ENCODE measurements around the gene GPR137.

The GPR137 gene

DNA sequence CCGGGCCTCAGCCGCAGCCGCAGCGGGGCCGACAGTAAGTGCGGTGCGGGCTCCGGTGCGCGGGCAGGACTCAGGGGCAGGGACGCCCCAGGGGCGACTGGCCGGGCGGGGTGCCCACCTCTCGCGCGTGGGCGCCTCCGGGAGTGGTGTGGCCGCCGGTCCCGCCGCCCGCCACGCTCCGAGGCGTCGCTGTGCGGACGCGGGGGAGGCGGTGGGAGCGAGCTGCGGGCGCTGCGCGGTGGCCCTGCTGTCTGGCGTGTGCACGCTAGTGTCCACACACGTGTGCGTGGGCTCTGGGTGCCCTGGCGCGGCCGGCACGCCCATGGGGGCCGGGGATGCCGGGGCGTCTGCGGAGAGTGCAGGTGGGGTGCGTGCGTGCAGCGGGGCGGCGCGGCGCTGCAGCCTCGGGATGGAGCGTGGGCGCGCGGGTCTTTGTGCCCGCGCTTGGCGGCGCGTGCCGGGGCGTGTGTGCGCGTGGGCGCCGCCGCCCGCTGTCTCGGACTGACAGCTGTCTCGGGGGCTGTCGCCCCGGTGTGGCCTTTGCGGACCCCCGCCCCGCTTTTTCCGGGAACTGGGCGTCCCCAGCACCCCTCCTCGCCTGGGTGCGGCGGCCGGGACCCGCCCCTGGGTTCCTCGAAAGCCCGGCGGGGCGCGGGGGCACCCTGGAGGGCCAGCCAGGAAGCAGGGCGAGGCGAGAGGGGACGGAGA lies 6.3 kb downstream of the GPR137 start:
- Histone ChIP-seq H3K9me3 (ENCODE audit: control insufficient read depth in 1 of 2, low read length in 2 of 2) (no peaks in the 10 kb centered on the region), H3K27me3 (ENCODE audit: low read depth, low read length) (peaks cover 49% of the 10 kb centered on the region), H3K4me1 (ENCODE audit: control insufficient read depth in 1 of 2, insufficient read depth in 2 of 2, low read length in 2 of 2) (peaks cover 0 to 15% of the 10 kb centered on the region in 2 donors), H3K36me3 (ENCODE audit: control insufficient read depth in 1 of 2, insufficient read depth in 2 of 2, low read length in 2 of 2) (no peaks in the 10 kb centered on the region), H3K4me3 (ENCODE audit: low read depth in 1 of 2, low read length in 2 of 2) (peak overlapping the region in 1 of 2 donors; percentile 53), H3K27ac (ENCODE audit: low read length) (no peak overlapping the region)

DNA sequence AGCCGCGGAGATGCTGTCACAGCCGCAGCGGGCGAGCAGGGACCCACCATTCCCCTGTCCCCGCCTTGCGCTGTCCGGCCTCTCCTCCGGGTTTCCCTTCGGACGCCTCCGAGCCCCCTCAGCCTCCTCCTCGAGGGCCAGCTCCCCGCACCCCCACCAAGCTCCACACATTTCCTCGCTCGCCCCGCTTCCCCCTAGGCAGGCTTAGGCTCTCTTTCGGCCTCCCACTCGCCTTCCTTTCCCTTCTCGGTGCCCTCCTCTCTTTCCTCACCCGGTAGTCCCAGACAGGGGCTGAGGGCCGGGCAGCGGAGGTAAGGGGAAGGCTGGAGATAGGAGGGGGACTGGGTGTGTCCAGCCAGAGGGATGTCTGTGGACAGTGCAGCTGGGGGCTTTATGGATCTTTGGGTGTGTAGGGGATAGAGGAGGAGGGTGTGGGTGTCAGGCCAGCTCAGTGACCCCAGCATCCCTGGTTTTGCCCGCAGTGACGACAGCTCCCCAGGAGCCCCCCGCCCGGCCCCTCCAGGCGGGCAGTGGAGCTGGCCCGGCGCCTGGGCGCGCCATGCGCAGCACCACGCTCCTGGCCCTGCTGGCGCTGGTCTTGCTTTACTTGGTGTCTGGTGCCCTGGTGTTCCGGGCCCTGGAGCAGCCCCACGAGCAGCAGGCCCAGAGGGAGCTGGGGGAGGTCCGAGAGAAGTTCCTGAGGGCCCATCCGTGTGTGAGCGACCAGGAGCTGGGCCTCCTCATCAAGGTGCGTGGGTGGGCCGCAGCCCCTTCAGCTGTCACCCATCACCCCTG lies 7.0 kb downstream of the GPR137 start:
- no peaks in the 10 kb centered on the region for H3K36me3 ChIP-seq (ENCODE audit: control insufficient read depth in 1 of 2, insufficient read depth in 2 of 2, low read length in 2 of 2)
- no peaks in the 10 kb centered on the region for H3K9me3 ChIP-seq (ENCODE audit: control insufficient read depth in 1 of 2, low read length in 2 of 2)
- H3K4me1 ChIP-seq (ENCODE audit: control insufficient read depth in 1 of 2, insufficient read depth in 2 of 2, low read length in 2 of 2), result peaks cover 0 to 15% of the 10 kb centered on the region in 2 donors
- peaks cover 56% of the 10 kb centered on the region for H3K27me3 ChIP-seq (ENCODE audit: low read depth, low read length)
- no peak overlapping the region for H3K27ac ChIP-seq (ENCODE audit: low read length)
- peak overlapping the region in 1 of 2 donors; percentile 53 for H3K4me3 ChIP-seq (ENCODE audit: low read depth in 1 of 2, low read length in 2 of 2)

DNA sequence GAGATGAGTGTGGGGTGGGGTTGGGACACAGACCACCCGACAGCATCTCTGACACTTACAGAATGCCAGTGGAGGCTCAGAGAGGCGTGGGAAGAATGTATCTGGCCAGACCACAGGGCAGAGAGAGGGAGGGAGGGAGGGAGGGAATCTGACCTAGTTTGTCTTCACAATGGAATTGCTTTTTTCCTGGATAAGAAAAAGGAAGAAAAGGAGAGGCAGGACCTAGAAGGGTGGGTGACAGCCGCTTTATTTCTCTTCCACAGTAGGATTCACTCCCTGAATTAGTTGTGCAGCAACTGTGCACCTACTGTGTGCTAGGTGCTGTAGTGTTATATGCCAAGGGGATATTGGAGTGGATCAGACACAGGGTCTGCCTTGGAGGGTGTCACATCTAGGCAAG lies 9.1 kb downstream of the GPR137 start:
- Histone ChIP-seq H3K9me3 (ENCODE audit: control insufficient read depth in 1 of 2, low read length in 2 of 2) (no peaks in the 10 kb centered on the region), H3K27ac (ENCODE audit: low read length) (no peak overlapping the region), H3K4me1 (ENCODE audit: control insufficient read depth in 1 of 2, insufficient read depth in 2 of 2, low read length in 2 of 2) (peaks cover 0 to 25% of the 10 kb centered on the region in 2 donors), H3K27me3 (ENCODE audit: low read depth, low read length) (peaks cover 72% of the 10 kb centered on the region), H3K4me3 (ENCODE audit: low read depth in 1 of 2, low read length in 2 of 2) (no peak overlapping the region), H3K36me3 (ENCODE audit: control insufficient read depth in 1 of 2, insufficient read depth in 2 of 2, low read length in 2 of 2) (no peaks in the 10 kb centered on the region)

- H3K27ac ChIP-seq (ENCODE audit: low read length), result no peak overlapping the region
- peaks cover 73% of the 10 kb centered on the region for H3K27me3 ChIP-seq (ENCODE audit: low read depth, low read length)
- peaks cover 0 to 35% of the 10 kb centered on the region in 2 donors for H3K4me1 ChIP-seq (ENCODE audit: control insufficient read depth in 1 of 2, insufficient read depth in 2 of 2, low read length in 2 of 2)
- H3K4me3 ChIP-seq (ENCODE audit: low read depth in 1 of 2, low read length in 2 of 2), result no peak overlapping the region
- H3K36me3 ChIP-seq (ENCODE audit: control insufficient read depth in 1 of 2, insufficient read depth in 2 of 2, low read length in 2 of 2), result no peaks in the 10 kb centered on the region
- H3K9me3 ChIP-seq (ENCODE audit: control insufficient read depth in 1 of 2, low read length in 2 of 2), result no peaks in the 10 kb centered on the region
Measured at GRCh38 chr11:64295760-64296159, 10.1 kb downstream of the GPR137 start.

DNA sequence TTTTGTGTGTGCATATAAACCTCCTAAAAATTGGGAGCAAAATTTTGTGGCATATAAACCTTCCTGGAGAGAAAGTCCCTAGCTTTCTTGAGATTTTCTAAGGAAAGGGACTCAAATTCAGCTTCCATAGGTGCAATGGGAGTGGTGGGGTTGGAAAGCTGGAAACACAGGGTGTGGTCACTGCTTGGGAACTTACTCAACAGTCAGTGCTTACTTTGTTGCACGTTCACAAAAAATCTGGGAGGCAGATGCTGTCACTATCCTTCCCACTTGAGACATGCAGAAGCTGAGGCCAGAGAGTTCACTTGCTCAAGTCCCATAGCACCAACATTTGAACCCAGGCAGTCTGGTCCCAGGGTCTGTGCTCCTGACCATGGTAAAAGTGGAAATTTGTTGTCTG lies 10.6 kb downstream of the GPR137 start:
- H3K36me3 ChIP-seq (ENCODE audit: control insufficient read depth in 1 of 2, insufficient read depth in 2 of 2, low read length in 2 of 2), result no peaks in the 10 kb centered on the region
- H3K4me3 ChIP-seq (ENCODE audit: low read depth in 1 of 2, low read length in 2 of 2), result no peak overlapping the region
- peaks cover 0 to 37% of the 10 kb centered on the region in 2 donors for H3K4me1 ChIP-seq (ENCODE audit: control insufficient read depth in 1 of 2, insufficient read depth in 2 of 2, low read length in 2 of 2)
- no peak overlapping the region for H3K27ac ChIP-seq (ENCODE audit: low read length)
- peaks cover 69% of the 10 kb centered on the region for H3K27me3 ChIP-seq (ENCODE audit: low read depth, low read length)
- H3K9me3 ChIP-seq (ENCODE audit: control insufficient read depth in 1 of 2, low read length in 2 of 2), result no peaks in the 10 kb centered on the region

- Histone ChIP-seq H3K27me3 (ENCODE audit: low read depth, low read length) (peaks cover 69% of the 10 kb centered on the region), H3K27ac (ENCODE audit: low read length) (no peak overlapping the region), H3K36me3 (ENCODE audit: control insufficient read depth in 1 of 2, insufficient read depth in 2 of 2, low read length in 2 of 2) (no peaks in the 10 kb centered on the region), H3K4me1 (ENCODE audit: control insufficient read depth in 1 of 2, insufficient read depth in 2 of 2, low read length in 2 of 2) (peaks cover 0 to 29% of the 10 kb centered on the region in 2 donors), H3K9me3 (ENCODE audit: control insufficient read depth in 1 of 2, low read length in 2 of 2) (no peaks in the 10 kb centered on the region), H3K4me3 (ENCODE audit: low read depth in 1 of 2, low read length in 2 of 2) (no peak overlapping the region)
Measured at GRCh38 chr11:64296830-64297698, 11.4 kb downstream of the GPR137 start.

GRCh38 chr11:64297699-64298358 lies 12.2 kb downstream of the GPR137 start:
- Histone ChIP-seq H3K27ac (ENCODE audit: low read length) (no peak overlapping the region), H3K4me1 (ENCODE audit: control insufficient read depth in 1 of 2, insufficient read depth in 2 of 2, low read length in 2 of 2) (peaks cover 0 to 22% of the 10 kb centered on the region in 2 donors), H3K36me3 (ENCODE audit: control insufficient read depth in 1 of 2, insufficient read depth in 2 of 2, low read length in 2 of 2) (no peaks in the 10 kb centered on the region), H3K27me3 (ENCODE audit: low read depth, low read length) (peaks cover 61% of the 10 kb centered on the region), H3K9me3 (ENCODE audit: control insufficient read depth in 1 of 2, low read length in 2 of 2) (no peaks in the 10 kb centered on the region), H3K4me3 (ENCODE audit: low read depth in 1 of 2, low read length in 2 of 2) (no peak overlapping the region)

GRCh38 chr11:64298966-64299846 lies 13.6 kb downstream of the GPR137 start:
- H3K27ac ChIP-seq (ENCODE audit: low read length), result no peak overlapping the region
- H3K4me1 ChIP-seq (ENCODE audit: control insufficient read depth in 1 of 2, insufficient read depth in 2 of 2, low read length in 2 of 2), result peaks cover 0 to 28% of the 10 kb centered on the region in 2 donors
- H3K36me3 ChIP-seq (ENCODE audit: control insufficient read depth in 1 of 2, insufficient read depth in 2 of 2, low read length in 2 of 2), result no peaks in the 10 kb centered on the region
- no peaks in the 10 kb centered on the region for H3K9me3 ChIP-seq (ENCODE audit: control insufficient read depth in 1 of 2, low read length in 2 of 2)
- peaks cover 52% of the 10 kb centered on the region for H3K27me3 ChIP-seq (ENCODE audit: low read depth, low read length)
- H3K4me3 ChIP-seq (ENCODE audit: low read depth in 1 of 2, low read length in 2 of 2), result peak overlapping the region in 1 of 2 donors; percentile 58

DNA sequence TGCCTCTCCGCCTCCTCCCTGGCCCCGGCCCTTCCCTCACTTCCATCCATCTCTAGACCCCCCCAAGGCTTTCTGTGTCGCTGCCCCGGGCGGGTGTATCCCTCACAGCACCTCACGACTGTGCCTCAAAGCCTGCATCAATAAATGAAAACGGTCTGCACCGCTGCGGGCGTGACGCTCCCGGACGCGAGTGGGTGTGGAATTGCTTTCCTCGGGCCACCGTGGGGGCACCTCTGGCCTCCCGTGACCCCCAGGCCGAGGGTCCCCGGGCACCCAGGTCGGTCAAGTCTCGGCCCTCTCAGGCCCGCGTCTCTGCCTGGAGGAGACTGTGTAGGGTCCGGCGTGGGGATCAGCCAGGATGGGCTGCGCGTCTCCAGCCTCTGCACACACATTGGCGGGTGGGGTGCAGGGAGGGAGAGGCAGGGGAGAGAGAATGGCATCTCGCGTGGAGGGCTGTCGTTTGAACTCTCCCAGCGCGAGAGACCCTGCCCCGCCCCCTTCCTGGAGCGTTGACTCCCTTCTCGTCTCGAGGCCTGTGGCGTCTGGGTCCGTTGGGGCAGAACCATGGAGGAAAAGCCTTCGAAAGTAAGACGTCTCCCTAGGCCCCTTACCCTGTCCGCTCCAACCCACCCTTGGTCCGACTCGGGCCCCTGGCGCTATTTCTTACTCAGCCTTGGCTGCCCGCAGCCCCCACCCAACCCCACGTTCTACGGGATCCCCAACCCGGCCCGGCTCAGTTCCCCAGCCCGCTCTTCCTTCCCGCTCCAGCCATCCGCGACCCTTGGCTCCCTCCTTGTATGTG lies 14.4 kb downstream of the GPR137 start, which contains the start of gene CATSPERZ:
Gene CATSPERZ (plus strand): TSS at position 512 of the 802 bp plus-strand sequence. CDS start 53 bp downstream, at position 565.
- Histone ChIP-seq H3K9me3 (ENCODE audit: control insufficient read depth in 1 of 2, low read length in 2 of 2) (no peaks in the 10 kb centered on the region), H3K4me1 (ENCODE audit: control insufficient read depth in 1 of 2, insufficient read depth in 2 of 2, low read length in 2 of 2) (peaks cover 0 to 28% of the 10 kb centered on the region in 2 donors), H3K27me3 (ENCODE audit: low read depth, low read length) (peaks cover 50% of the 10 kb centered on the region), H3K27ac (ENCODE audit: low read length) (no peak within 1 kb of the TSS), H3K4me3 (ENCODE audit: low read depth in 1 of 2, low read length in 2 of 2) (peak within 1 kb of the TSS in 1 of 2 donors; percentile 58), H3K36me3 (ENCODE audit: control insufficient read depth in 1 of 2, insufficient read depth in 2 of 2, low read length in 2 of 2) (no peaks in the 10 kb centered on the region)

All from muscle layer of duodenum (tissue), 2 donors.